ENCODE measurements around the gene FRY. TPM values are rescaled to one million over a fixed set of nuclear protein-coding genes. Genes with fewer than 3 reads are reported as not detected.

Gene FRY
- total RNA-seq, 1 donor from 2014 or later: 4.5 TPM

DNA sequence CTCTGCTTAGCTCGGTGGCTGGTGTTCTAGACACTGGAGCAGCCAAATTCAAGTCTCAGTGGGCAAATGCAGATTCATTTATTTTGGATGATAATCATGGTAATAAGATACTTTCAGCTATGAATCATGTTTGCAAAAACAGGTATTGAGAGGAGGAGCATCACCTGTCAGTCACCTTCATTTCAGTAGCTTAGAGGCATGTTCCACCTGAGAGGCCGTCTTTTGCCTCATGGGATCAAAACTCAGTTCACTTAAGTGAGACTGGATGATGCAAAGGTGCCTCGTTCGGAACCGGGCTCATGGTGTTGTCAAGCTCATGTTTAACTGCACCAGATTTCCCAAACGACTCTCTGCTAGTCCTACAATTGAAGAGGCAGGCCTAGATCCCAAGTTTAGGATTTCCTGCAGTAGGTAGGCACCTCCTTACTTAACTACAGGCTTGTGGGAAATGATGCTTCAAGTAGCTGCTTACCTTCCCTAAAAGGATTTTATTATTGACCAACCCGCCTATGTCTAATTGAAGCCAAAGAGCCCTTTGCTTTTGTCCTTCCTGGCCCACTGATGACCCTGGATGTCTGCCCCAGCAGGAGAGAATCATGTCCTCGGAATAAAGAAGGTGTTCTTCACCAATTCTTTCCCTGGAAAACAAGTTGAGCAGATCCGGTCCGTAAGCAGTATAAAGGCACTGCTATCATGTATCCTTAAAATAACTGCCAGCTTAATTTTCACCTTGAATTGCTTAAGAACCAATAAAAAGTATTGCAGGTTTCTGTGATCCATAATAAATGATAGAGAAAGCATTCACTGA lies 223.5 kb downstream of the FRY start:
- DNase-seq (ENCODE audit: low spot score): no peak
- no peak overlapping the region for H3K27ac Mint-ChIP-seq (ENCODE audit: unreplicated experiment)

DNA sequence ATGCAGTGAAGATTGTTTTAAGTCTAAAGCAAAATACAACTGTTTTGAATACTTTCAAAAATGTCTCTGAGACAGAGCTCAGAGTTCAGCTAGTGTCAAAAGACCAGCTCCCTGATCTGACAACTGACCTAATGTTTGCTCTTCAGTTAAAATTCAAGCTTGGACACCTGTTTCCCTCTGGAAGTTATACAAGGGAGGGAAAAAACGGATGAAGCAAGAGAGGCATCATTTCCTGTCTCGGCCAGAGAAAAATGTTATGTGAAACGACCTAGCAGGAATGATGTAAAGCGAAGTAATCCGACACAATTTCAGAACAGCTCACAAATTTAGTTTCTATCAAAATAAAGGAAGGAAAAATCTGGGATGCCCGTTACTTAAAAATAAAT lies 224.1 kb downstream of the FRY start:
- no peak for DNase-seq (ENCODE audit: low spot score)
- no peaks in the 10 kb centered on the region for H3K27me3 Mint-ChIP-seq (ENCODE audit: unreplicated experiment)
- H3K9me3 Mint-ChIP-seq (ENCODE audit: unreplicated experiment): no peaks in the 10 kb centered on the region
- no peak overlapping the region for H3K4me3 Mint-ChIP-seq (ENCODE audit: unreplicated experiment)
- TF ChIP-seq, protein P1, sequence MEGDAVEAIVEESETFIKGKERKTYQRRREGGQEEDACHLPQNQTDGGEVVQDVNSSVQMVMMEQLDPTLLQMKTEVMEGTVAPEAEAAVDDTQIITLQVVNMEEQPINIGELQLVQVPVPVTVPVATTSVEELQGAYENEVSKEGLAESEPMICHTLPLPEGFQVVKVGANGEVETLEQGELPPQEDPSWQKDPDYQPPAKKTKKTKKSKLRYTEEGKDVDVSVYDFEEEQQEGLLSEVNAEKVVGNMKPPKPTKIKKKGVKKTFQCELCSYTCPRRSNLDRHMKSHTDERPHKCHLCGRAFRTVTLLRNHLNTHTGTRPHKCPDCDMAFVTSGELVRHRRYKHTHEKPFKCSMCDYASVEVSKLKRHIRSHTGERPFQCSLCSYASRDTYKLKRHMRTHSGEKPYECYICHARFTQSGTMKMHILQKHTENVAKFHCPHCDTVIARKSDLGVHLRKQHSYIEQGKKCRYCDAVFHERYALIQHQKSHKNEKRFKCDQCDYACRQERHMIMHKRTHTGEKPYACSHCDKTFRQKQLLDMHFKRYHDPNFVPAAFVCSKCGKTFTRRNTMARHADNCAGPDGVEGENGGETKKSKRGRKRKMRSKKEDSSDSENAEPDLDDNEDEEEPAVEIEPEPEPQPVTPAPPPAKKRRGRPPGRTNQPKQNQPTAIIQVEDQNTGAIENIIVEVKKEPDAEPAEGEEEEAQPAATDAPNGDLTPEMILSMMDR (IDR thresholded peaks at IDR 0.05; ENCODE audit: unreplicated experiment): no peak
- H3K4me1 Mint-ChIP-seq (ENCODE audit: unreplicated experiment): no peaks in the 10 kb centered on the region
- H3K27ac Mint-ChIP-seq (ENCODE audit: unreplicated experiment): no peak overlapping the region
- no peaks in the 10 kb centered on the region for H3K36me3 Mint-ChIP-seq (ENCODE audit: low read depth, unreplicated experiment)

More for the DNA sequence above, 223.5 kb downstream of the FRY start:
- no peak overlapping the region for H3K4me3 Mint-ChIP-seq (ENCODE audit: unreplicated experiment)
- H3K4me1 Mint-ChIP-seq (ENCODE audit: unreplicated experiment): no peaks in the 10 kb centered on the region
- TF ChIP-seq, protein P1 (IDR thresholded peaks at IDR 0.05; ENCODE audit: unreplicated experiment): no peak
- H3K9me3 Mint-ChIP-seq (ENCODE audit: unreplicated experiment): no peaks in the 10 kb centered on the region
- H3K36me3 Mint-ChIP-seq (ENCODE audit: low read depth, unreplicated experiment): no peaks in the 10 kb centered on the region
- no peaks in the 10 kb centered on the region for H3K27me3 Mint-ChIP-seq (ENCODE audit: unreplicated experiment)

DNA sequence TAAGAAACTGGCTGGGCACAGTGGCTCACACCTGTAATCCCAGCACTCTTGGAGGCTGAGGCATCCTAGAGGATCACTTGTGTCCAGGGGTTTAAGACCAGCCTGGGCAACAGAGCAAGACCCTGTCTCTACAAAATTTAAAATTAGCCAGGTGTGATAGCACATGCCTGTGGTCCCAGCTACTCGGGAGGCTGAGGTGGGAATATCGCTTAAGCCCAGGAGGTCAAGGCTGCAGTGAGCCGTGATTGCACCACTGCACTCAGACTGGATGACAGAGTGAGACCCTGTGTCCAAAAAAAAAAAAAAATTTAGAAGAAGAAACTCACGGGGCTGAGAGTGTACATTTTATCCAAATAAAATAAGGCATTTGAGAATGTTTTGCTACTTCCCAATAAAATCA lies 224.7 kb downstream of the FRY start:
- no peaks in the 10 kb centered on the region for H3K4me1 Mint-ChIP-seq (ENCODE audit: unreplicated experiment)
- H3K27me3 Mint-ChIP-seq (ENCODE audit: unreplicated experiment): no peaks in the 10 kb centered on the region
- no peak for DNase-seq (ENCODE audit: low spot score)
- H3K9me3 Mint-ChIP-seq (ENCODE audit: unreplicated experiment): no peaks in the 10 kb centered on the region
- TF ChIP-seq, protein P1 (IDR thresholded peaks at IDR 0.05; ENCODE audit: unreplicated experiment): no peak
- no peak overlapping the region for H3K4me3 Mint-ChIP-seq (ENCODE audit: unreplicated experiment)
- no peak overlapping the region for H3K27ac Mint-ChIP-seq (ENCODE audit: unreplicated experiment)
- H3K36me3 Mint-ChIP-seq (ENCODE audit: low read depth, unreplicated experiment): no peaks in the 10 kb centered on the region

DNA sequence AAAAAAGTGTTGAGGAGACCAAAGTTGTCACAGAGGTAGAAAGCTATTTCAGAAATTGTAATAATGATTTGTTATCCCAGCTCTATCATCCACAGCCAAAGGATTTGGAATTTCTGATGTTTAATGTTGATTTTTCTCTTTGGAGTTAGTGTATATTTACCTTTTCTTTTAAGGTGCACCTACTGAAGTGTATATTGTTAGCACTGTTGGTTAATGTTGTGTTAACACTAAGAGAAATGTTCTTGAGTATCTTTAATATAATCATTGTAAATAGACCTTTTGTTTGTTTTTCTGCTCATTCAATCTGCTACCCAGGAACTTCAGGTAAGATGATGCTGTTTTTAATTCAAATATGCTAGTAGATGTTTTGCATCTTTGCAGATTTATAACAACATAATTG lies 226.1 kb downstream of the FRY start:
- Mint-ChIP-seq H3K4me1 (ENCODE audit: unreplicated experiment) (peaks cover 8% of the 10 kb centered on the region), H3K9me3 (ENCODE audit: unreplicated experiment) (no peaks in the 10 kb centered on the region), H3K36me3 (ENCODE audit: low read depth, unreplicated experiment) (no peaks in the 10 kb centered on the region), H3K27ac (ENCODE audit: unreplicated experiment) (no peak overlapping the region), H3K4me3 (ENCODE audit: unreplicated experiment) (no peak overlapping the region), H3K27me3 (ENCODE audit: unreplicated experiment) (no peaks in the 10 kb centered on the region)
- TF ChIP-seq, protein P1 (IDR thresholded peaks at IDR 0.05; ENCODE audit: unreplicated experiment): no peak
- DNase-seq (ENCODE audit: low spot score): no peak

DNA sequence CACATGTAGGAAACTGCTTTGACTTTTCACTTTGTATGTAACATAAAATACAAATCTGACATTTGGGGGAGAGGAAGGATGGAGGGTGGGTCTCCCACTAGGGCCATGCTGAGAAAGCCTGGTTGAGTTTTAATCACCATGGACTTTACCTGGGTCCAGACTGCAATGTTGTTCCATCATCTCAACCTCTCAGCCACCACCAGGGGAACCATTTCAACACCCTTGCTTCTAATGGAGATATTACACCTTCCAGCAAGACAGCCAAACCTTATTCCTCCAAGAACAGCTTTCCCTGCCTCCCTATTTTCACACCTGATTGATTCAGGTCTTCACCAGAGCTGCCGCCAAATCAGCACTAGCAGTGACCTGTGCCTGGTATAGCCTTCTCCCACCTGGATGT lies 227.5 kb downstream of the FRY start:
- DNase-seq (ENCODE audit: low spot score): no peak
- Mint-ChIP-seq H3K4me3 (ENCODE audit: unreplicated experiment) (no peak overlapping the region), H3K36me3 (ENCODE audit: low read depth, unreplicated experiment) (no peaks in the 10 kb centered on the region), H3K4me1 (ENCODE audit: unreplicated experiment) (peaks cover 8% of the 10 kb centered on the region), H3K9me3 (ENCODE audit: unreplicated experiment) (no peaks in the 10 kb centered on the region), H3K27me3 (ENCODE audit: unreplicated experiment) (no peaks in the 10 kb centered on the region), H3K27ac (ENCODE audit: unreplicated experiment) (no peak overlapping the region)
- TF ChIP-seq, protein P1 (IDR thresholded peaks at IDR 0.05; ENCODE audit: unreplicated experiment): no peak
